Measurements from ENCODE around the gene ZNF524.
A peak's percentile ranks its signal among the peaks of the same experiment; 100 is the strongest.

- TF ChIP-seq POLR2AphosphoS5 (IDR thresholded peaks at IDR 0.05) (peak; percentile 53), POLR2A (IDR thresholded peaks at IDR 0.05) (no peak)
- TF ChIP-seq, protein P1, sequence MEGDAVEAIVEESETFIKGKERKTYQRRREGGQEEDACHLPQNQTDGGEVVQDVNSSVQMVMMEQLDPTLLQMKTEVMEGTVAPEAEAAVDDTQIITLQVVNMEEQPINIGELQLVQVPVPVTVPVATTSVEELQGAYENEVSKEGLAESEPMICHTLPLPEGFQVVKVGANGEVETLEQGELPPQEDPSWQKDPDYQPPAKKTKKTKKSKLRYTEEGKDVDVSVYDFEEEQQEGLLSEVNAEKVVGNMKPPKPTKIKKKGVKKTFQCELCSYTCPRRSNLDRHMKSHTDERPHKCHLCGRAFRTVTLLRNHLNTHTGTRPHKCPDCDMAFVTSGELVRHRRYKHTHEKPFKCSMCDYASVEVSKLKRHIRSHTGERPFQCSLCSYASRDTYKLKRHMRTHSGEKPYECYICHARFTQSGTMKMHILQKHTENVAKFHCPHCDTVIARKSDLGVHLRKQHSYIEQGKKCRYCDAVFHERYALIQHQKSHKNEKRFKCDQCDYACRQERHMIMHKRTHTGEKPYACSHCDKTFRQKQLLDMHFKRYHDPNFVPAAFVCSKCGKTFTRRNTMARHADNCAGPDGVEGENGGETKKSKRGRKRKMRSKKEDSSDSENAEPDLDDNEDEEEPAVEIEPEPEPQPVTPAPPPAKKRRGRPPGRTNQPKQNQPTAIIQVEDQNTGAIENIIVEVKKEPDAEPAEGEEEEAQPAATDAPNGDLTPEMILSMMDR (IDR thresholded peaks at IDR 0.05), result peak in 3 of 4 experiments; percentile 49 to 74 (median 69)
Measured at GRCh38 chr19:55605637-55606470, 5.8 kb downstream of the ZNF524 start, which contains the start of gene ZNF865.

Data from prostate gland (tissue), 2 donors.